Measurements from ENCODE around the gene ARL8A. TPM values are rescaled to one million over a fixed set of nuclear protein-coding genes. Genes with fewer than 3 reads are reported as not detected.
"Not testable (repeated sequence)": the region's sequence is repeated elsewhere in the genome, so short reads cannot be mapped to it uniquely, and the experiment has no call there.

Gene ARL8A
- total and polyA plus RNA-seq, 2 experiments from 2014 or later, result 30.3 to 32.7 TPM

DNA sequence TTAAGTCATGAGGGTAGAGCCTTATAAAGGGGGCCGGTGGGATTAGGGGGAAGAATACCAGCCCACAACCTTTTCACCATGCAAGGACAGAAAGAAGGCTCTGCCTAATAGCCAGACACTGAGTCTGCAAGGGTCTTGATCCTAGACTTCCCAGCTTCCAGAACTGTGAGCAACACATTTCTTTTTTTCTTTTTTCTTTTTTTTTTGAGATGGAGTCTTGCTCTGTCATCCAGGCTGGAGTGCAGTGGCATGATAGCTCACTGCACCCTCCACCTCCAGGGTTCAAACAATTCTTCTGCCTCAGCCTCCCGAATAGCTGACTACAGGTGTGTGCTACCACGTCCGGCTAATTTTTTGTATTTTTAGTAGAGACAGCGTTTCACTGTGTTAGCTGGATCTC, 1.7 kb upstream of the ARL8A start (continued):
- TF ChIP-seq, protein P1, sequence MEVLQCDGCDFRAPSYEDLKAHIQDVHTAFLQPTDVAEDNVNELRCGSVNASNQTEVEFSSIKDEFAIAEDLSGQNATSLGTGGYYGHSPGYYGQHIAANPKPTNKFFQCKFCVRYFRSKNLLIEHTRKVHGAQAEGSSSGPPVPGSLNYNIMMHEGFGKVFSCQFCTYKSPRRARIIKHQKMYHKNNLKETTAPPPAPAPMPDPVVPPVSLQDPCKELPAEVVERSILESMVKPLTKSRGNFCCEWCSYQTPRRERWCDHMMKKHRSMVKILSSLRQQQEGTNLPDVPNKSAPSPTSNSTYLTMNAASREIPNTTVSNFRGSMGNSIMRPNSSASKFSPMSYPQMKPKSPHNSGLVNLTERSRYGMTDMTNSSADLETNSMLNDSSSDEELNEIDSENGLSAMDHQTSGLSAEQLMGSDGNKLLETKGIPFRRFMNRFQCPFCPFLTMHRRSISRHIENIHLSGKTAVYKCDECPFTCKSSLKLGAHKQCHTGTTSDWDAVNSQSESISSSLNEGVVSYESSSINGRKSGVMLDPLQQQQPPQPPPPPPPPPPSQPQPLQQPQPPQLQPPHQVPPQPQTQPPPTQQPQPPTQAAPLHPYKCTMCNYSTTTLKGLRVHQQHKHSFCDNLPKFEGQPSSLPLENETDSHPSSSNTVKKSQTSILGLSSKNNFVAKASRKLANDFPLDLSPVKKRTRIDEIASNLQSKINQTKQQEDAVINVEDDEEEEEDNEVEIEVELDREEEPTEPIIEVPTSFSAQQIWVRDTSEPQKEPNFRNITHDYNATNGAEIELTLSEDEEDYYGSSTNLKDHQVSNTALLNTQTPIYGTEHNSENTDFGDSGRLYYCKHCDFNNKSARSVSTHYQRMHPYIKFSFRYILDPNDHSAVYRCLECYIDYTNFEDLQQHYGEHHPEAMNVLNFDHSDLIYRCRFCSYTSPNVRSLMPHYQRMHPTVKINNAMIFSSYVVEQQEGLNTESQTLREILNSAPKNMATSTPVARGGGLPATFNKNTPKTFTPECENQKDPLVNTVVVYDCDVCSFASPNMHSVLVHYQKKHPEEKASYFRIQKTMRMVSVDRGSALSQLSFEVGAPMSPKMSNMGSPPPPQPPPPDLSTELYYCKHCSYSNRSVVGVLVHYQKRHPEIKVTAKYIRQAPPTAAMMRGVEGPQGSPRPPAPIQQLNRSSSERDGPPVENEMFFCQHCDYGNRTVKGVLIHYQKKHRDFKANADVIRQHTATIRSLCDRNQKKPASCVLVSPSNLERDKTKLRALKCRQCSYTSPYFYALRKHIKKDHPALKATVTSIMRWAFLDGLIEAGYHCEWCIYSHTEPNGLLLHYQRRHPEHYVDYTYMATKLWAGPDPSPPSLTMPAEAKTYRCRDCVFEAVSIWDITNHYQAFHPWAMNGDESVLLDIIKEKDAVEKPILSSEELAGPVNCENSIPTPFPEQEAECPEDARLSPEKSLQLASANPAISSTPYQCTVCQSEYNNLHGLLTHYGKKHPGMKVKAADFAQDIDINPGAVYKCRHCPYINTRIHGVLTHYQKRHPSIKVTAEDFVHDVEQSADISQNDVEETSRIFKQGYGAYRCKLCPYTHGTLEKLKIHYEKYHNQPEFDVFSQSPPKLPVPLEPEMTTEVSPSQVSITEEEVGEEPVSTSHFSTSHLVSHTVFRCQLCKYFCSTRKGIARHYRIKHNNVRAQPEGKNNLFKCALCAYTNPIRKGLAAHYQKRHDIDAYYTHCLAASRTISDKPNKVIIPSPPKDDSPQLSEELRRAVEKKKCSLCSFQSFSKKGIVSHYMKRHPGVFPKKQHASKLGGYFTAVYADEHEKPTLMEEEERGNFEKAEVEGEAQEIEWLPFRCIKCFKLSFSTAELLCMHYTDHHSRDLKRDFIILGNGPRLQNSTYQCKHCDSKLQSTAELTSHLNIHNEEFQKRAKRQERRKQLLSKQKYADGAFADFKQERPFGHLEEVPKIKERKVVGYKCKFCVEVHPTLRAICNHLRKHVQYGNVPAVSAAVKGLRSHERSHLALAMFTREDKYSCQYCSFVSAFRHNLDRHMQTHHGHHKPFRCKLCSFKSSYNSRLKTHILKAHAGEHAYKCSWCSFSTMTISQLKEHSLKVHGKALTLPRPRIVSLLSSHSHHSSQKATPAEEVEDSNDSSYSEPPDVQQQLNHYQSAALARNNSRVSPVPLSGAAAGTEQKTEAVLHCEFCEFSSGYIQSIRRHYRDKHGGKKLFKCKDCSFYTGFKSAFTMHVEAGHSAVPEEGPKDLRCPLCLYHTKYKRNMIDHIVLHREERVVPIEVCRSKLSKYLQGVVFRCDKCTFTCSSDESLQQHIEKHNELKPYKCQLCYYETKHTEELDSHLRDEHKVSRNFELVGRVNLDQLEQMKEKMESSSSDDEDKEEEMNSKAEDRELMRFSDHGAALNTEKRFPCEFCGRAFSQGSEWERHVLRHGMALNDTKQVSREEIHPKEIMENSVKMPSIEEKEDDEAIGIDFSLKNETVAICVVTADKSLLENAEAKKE (CRISPR knock-in tag; IDR thresholded peaks at IDR 0.05), result no peak
- no peak for TF ChIP-seq JUNB (IDR thresholded peaks at IDR 0.05; ENCODE audit: unreplicated experiment)
- no peak for TF ChIP-seq STAT1 (IDR thresholded peaks at IDR 0.05; ENCODE audit: unreplicated experiment)
- TF ChIP-seq POLR2AphosphoS5 (IDR thresholded peaks at IDR 0.05; ENCODE audit: low read depth), result no peak
- TF ChIP-seq NANOG (IDR thresholded peaks at IDR 0.05; ENCODE audit: borderline replicate concordance), result no peak
- TF ChIP-seq CREB1 (CRISPR knock-in tag; IDR thresholded peaks at IDR 0.05; ENCODE audit: low read depth), result no peak
- TF ChIP-seq, protein P2, sequence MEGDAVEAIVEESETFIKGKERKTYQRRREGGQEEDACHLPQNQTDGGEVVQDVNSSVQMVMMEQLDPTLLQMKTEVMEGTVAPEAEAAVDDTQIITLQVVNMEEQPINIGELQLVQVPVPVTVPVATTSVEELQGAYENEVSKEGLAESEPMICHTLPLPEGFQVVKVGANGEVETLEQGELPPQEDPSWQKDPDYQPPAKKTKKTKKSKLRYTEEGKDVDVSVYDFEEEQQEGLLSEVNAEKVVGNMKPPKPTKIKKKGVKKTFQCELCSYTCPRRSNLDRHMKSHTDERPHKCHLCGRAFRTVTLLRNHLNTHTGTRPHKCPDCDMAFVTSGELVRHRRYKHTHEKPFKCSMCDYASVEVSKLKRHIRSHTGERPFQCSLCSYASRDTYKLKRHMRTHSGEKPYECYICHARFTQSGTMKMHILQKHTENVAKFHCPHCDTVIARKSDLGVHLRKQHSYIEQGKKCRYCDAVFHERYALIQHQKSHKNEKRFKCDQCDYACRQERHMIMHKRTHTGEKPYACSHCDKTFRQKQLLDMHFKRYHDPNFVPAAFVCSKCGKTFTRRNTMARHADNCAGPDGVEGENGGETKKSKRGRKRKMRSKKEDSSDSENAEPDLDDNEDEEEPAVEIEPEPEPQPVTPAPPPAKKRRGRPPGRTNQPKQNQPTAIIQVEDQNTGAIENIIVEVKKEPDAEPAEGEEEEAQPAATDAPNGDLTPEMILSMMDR (conservative IDR thresholded peaks at IDR 0.05; ENCODE audit: low read depth in 2 of 2), result no peak
- no peak for TF ChIP-seq ZNF114 (CRISPR knock-in tag; IDR thresholded peaks at IDR 0.05)

DNA sequence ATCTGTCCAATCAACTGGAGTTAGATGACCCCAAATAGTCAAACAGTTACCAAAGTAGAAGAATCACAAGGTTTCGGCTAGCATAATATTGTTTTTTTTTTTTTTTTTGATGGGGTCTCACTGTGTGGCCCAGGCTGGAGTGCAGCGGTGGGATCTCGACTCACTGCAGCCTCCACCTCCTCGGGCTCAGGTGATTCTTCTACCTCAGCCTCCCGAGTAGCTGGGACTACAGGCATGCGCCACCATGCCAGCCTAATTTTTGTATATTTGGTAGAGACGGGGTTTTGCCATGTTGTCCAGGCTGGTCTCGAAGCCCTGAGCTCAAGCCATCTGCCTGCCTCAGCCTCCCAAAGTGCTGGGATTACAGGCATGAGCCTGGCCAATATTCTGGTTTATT, 1.2 kb upstream of the ARL8A start:
- H3K27ac ChIP-seq (ENCODE audit: low read depth); H3K27ac Mint-ChIP-seq; H3K36me3 ChIP-seq (ENCODE audit: insufficient read depth); H3K9me2 ChIP-seq (ENCODE audit: insufficient read depth); H3K27me3 Mint-ChIP-seq (ENCODE audit: insufficient read depth, low read depth, poor library complexity); H4K20me1 ChIP-seq (replicated peaks; ENCODE audit: insufficient read depth); H3K36me3 Mint-ChIP-seq (ENCODE audit: low read depth); ATAC-seq; H3K9me3 Mint-ChIP-seq; H3K4me3 ChIP-seq; H3F3A ChIP-seq (replicated peaks; ENCODE audit: low read depth); DNase-seq (ENCODE audit: low spot score); H2AFZ ChIP-seq; H3K27me3 ChIP-seq (ENCODE audit: insufficient read depth): not testable (repeated sequence)
- H3K4me3 Mint-ChIP-seq, result peak overlapping the region; percentile 92; the same call in 2 of the 3 replicates
- H3K4me1 ChIP-seq (ENCODE audit: insufficient read depth), result peaks cover 15% of the 10 kb centered on the region
- H3K4me2 ChIP-seq, result peak overlapping the region; percentile 98
- H3K4me1 Mint-ChIP-seq, result peaks cover 11% of the 10 kb centered on the region
- H3K79me2 ChIP-seq (replicated peaks; ENCODE audit: insufficient read depth), result peaks cover 30% of the 10 kb centered on the region
